ENCODE results near the gene CDKN1A. TPM values are rescaled to one million over a fixed set of nuclear protein-coding genes. Genes with fewer than 3 reads are reported as not detected.

Gene CDKN1A
- total RNA-seq, 1 donor from 2014 or later, result 1,168 TPM

GRCh38 chr6:36717871-36718540 is 39.5 kb downstream of the CDKN1A start:
- TF ChIP-seq CTCF (IDR thresholded peaks at IDR 0.05; ENCODE audit: insufficient read depth, low read length, poor library complexity, severe bottlenecking), result no peak
- Histone ChIP-seq H3K27me3 (ENCODE audit: control insufficient read depth, insufficient read depth, low read length) (peaks cover 2% of the 10 kb centered on the region), H3K36me3 (ENCODE audit: control insufficient read depth, insufficient read depth, low read length) (no peaks in the 10 kb centered on the region), H3K4me3 (ENCODE audit: low read depth, low read length) (no peak overlapping the region)
- no peak for DNase-seq (ENCODE audit: low read depth)

- H3K36me3 ChIP-seq (ENCODE audit: control insufficient read depth, insufficient read depth, low read length), result no peaks in the 10 kb centered on the region
- no peak overlapping the region for H3K4me3 ChIP-seq (ENCODE audit: low read depth, low read length)
- DNase-seq (ENCODE audit: low read depth), result no peak
- H3K27me3 ChIP-seq (ENCODE audit: control insufficient read depth, insufficient read depth, low read length), result peaks cover 2% of the 10 kb centered on the region
- no peak for TF ChIP-seq CTCF (IDR thresholded peaks at IDR 0.05; ENCODE audit: insufficient read depth, low read length, poor library complexity, severe bottlenecking)
These were observed 40.0 kb downstream of the CDKN1A start for GRCh38 chr6:36718560-36718959.

- no peaks in the 10 kb centered on the region for H3K36me3 ChIP-seq (ENCODE audit: control insufficient read depth, insufficient read depth, low read length)
- TF ChIP-seq CTCF (IDR thresholded peaks at IDR 0.05; ENCODE audit: insufficient read depth, low read length, poor library complexity, severe bottlenecking), result no peak
- DNase-seq (ENCODE audit: low read depth), result no peak
- peaks cover 2% of the 10 kb centered on the region for H3K27me3 ChIP-seq (ENCODE audit: control insufficient read depth, insufficient read depth, low read length)
- no peak overlapping the region for H3K4me3 ChIP-seq (ENCODE audit: low read depth, low read length)
These were observed 40.6 kb downstream of the CDKN1A start for GRCh38 chr6:36719126-36719525.

- H3K36me3 ChIP-seq (ENCODE audit: control insufficient read depth, insufficient read depth, low read length), result no peaks in the 10 kb centered on the region
- no peak overlapping the region for H3K4me3 ChIP-seq (ENCODE audit: low read depth, low read length)
- no peak for TF ChIP-seq CTCF (IDR thresholded peaks at IDR 0.05; ENCODE audit: insufficient read depth, low read length, poor library complexity, severe bottlenecking)
- DNase-seq (ENCODE audit: low read depth), result no peak
- H3K27me3 ChIP-seq (ENCODE audit: control insufficient read depth, insufficient read depth, low read length), result peaks cover 2% of the 10 kb centered on the region
These were observed 42.0 kb downstream of the CDKN1A start for GRCh38 chr6:36720251-36721141.

- Histone ChIP-seq H3K36me3 (ENCODE audit: control insufficient read depth, insufficient read depth, low read length) (no peaks in the 10 kb centered on the region), H3K4me3 (ENCODE audit: low read depth, low read length) (no peak overlapping the region), H3K27me3 (ENCODE audit: control insufficient read depth, insufficient read depth, low read length) (peaks cover 2% of the 10 kb centered on the region)
- no peak for TF ChIP-seq CTCF (IDR thresholded peaks at IDR 0.05; ENCODE audit: insufficient read depth, low read length, poor library complexity, severe bottlenecking)
- no peak for DNase-seq (ENCODE audit: low read depth)
These were observed 43.0 kb downstream of the CDKN1A start for GRCh38 chr6:36721369-36722140.
